Adrenal gland (tissue), 5 donors: ENCODE data around the gene GFM2.

Experiments used
- CTCF ChIP-seq, 6 experiments: fragments of 450-650 bp in 4 of 6; fragments of 200-600 bp in 2 of 6; sonication (generic) in 1 of 6; IDR thresholded peaks; 1 replicate in 5 of 6; 2 replicates in 1 of 6; pipeline versions ENCODE4 v1.5.1 to v1.8.0; 2016 to 2021; ENCODE audit warnings: antibody characterized with exemption in 6 of 6, mild to moderate bottlenecking in 2 of 6, moderate library complexity in 1 of 6
- POLR2A ChIP-seq, 2 donors: fragments of 450-650 bp; IDR thresholded peaks; one replicate each; pipeline ENCODE4 v1.6.1; 2017; ENCODE audit warnings: antibody characterized with exemption in 2 of 2, mild to moderate bottlenecking in 2 of 2, moderate library complexity in 1 of 2
- donor health status: DM: no; HTN: no; CAD: no.

GRCh38 chr5:74738406-74738805 is 28.5 kb downstream of the GFM2 start:
- TF ChIP-seq CTCF (IDR thresholded peaks at IDR 0.05) = no peak
- TF ChIP-seq POLR2A (IDR thresholded peaks at IDR 0.05) = no peak
